Gastroesophageal sphincter (tissue), 4 donors: ENCODE results near the gene BRD1. TPM values are rescaled to one million over a fixed set of nuclear protein-coding genes. Genes with fewer than 3 reads are reported as not detected.

Experiments used
- ATAC-seq: fragments of 150-250 bp; one replicate; pipeline ENCODE4 v1.9.1; 2016; ENCODE audit warnings: mild to moderate bottlenecking, moderate library complexity
- H3K27ac ChIP-seq, 4 donors: fragments of 200-600 bp; sonication (generic) in 3 of 4; 1 replicate in 3 of 4; 2 replicates in 1 of 4; pipeline ENCODE4 v1.5.1; 2016 to 2019
- H3K27me3 ChIP-seq: fragments of 200-600 bp; sonication (generic); one replicate; pipeline ENCODE4 v1.5.1; 2019
- H3K36me3 ChIP-seq, 2 donors: fragments of 200-600 bp; sonication (generic); one replicate each; pipeline ENCODE4 v1.5.1; 2019; ENCODE audit warnings: control low read depth in 1 of 2
- H3K4me1 ChIP-seq, 3 donors: fragments of 200-600 bp; sonication (generic); 1 replicate in 2 of 3; 2 replicates in 1 of 3; pipeline ENCODE4 v1.5.1; 2016 to 2019; ENCODE audit warnings: control low read depth in 2 of 3
- H3K4me3 ChIP-seq, 2 donors: fragments of 200-600 bp; sonication (generic); one replicate each; pipeline ENCODE4 v1.5.1; 2019; ENCODE audit warnings: mild to moderate bottlenecking in 1 of 2, moderate library complexity in 1 of 2
- H3K9me3 ChIP-seq, 3 donors: fragments of 200-600 bp; sonication (generic); one replicate each; pipeline ENCODE4 v1.5.1; 2017 to 2019; ENCODE audit warnings: control low read depth in 2 of 3
- CTCF ChIP-seq, 4 experiments: fragments of 200-600 bp in 2 of 4; fragments of 450-650 bp in 2 of 4; sonication (generic) in 1 of 4; IDR thresholded peaks; one replicate each; pipeline ENCODE4 v1.5.1; 2017 to 2019; ENCODE audit warnings: antibody characterized with exemption in 4 of 4, mild to moderate bottlenecking in 2 of 4, moderate library complexity in 2 of 4
- EP300 ChIP-seq: sonication (generic); formaldehyde crosslinking; IDR thresholded peaks from one replicate; pipeline ENCODE4 v1.6.1; 2017; ENCODE audit warnings: antibody characterized with exemption, mild to moderate bottlenecking
- POLR2A ChIP-seq, 2 donors: fragments of 450-650 bp; IDR thresholded peaks; one replicate each; pipeline ENCODE4 v1.6.1; 2017; ENCODE audit warnings: antibody characterized with exemption in 2 of 2, mild to moderate bottlenecking in 2 of 2, moderate library complexity in 1 of 2
- POLR2AphosphoS5 ChIP-seq: sonication (generic); formaldehyde crosslinking; IDR thresholded peaks from one replicate; pipeline ENCODE4 v1.6.1; 2017; ENCODE audit warnings: antibody characterized with exemption
- WGBS, 2 donors: methylation state at CpG; one replicate each; pipeline ENCODE4 v1.1.5; 2018; ENCODE audit warnings: low coverage in 1 of 2; 5-methylcytosine and 5-hydroxymethylcytosine counted together
- total RNA-seq, 4 donors: library from RNA; depleted of rRNA; stranded (reverse); fragments of >200 nt; gene quantifications; one replicate each; pipeline ENCODE4 v1.1.0, GENCODE V29; 2016

The BRD1 gene
- total RNA-seq, 4 donors from 2014 or later, result 36.0 to 66.0 (median 45.5) TPM

GRCh38 chr22:49799431-49800075 is 28.1 kb downstream of the BRD1 start:
- H3K36me3 ChIP-seq, result peaks cover 0 to 91% of the 10 kb centered on the region in 2 donors
- H3K4me3 ChIP-seq, result no peak overlapping the region
- TF ChIP-seq EP300 (no peak), POLR2AphosphoS5 (no peak), CTCF (IDR thresholded peaks at IDR 0.05) (no peak), POLR2A (IDR thresholded peaks at IDR 0.05) (no peak)
- peaks cover 0 to 45% (median 10%) of the 10 kb centered on the region in 3 donors for H3K4me1 ChIP-seq
- 83 to 100% methylated on average over 1 to 2 of the region's 18 CpGs for WGBS, 2 donors
- no peaks in the 10 kb centered on the region for H3K9me3 ChIP-seq
- no peaks in the 10 kb centered on the region for H3K27me3 ChIP-seq
- H3K27ac ChIP-seq, result no peak overlapping the region
- ATAC-seq, result no peak

GRCh38 chr22:49798486-49799151 is 29.1 kb downstream of the BRD1 start:
- H3K4me1 ChIP-seq, result peaks cover 0 to 46% (median 13%) of the 10 kb centered on the region in 3 donors
- H3K27ac ChIP-seq, result no peak overlapping the region
- peaks cover 0 to 91% of the 10 kb centered on the region in 2 donors for H3K36me3 ChIP-seq
- ATAC-seq, result no peak
- no peak for TF ChIP-seq POLR2AphosphoS5
- TF ChIP-seq CTCF (IDR thresholded peaks at IDR 0.05), result no peak
- TF ChIP-seq EP300, result no peak
- TF ChIP-seq POLR2A (IDR thresholded peaks at IDR 0.05), result no peak
- no peak overlapping the region for H3K4me3 ChIP-seq
- H3K27me3 ChIP-seq, result no peaks in the 10 kb centered on the region
- H3K9me3 ChIP-seq, result no peaks in the 10 kb centered on the region
- WGBS, 2 donors, result 83 to 95% methylated on average over 2 to 8 of the region's 37 CpGs

GRCh38 chr22:49797706-49798105 is 30.0 kb downstream of the BRD1 start:
- H3K36me3 ChIP-seq, result peaks cover 0 to 91% of the 10 kb centered on the region in 2 donors
- peaks cover 0 to 55% (median 21%) of the 10 kb centered on the region in 3 donors for H3K4me1 ChIP-seq
- no peak for ATAC-seq
- H3K27me3 ChIP-seq, result no peaks in the 10 kb centered on the region
- 80 to 92% methylated on average over 1 to 21 of the region's 22 CpGs for WGBS, 2 donors
- H3K27ac ChIP-seq, result no peak overlapping the region
- H3K4me3 ChIP-seq, result no peak overlapping the region
- TF ChIP-seq POLR2A (IDR thresholded peaks at IDR 0.05) (no peak), EP300 (no peak), CTCF (IDR thresholded peaks at IDR 0.05) (no peak), POLR2AphosphoS5 (no peak)
- no peaks in the 10 kb centered on the region for H3K9me3 ChIP-seq

GRCh38 chr22:49796596-49797270 is 30.9 kb downstream of the BRD1 start:
- Histone ChIP-seq H3K4me1 (peaks cover 0 to 64% (median 26%) of the 10 kb centered on the region in 3 donors), H3K36me3 (peaks cover 0 to 94% of the 10 kb centered on the region in 2 donors), H3K4me3 (no peak overlapping the region), H3K9me3 (no peaks in the 10 kb centered on the region), H3K27me3 (no peaks in the 10 kb centered on the region), H3K27ac (no peak overlapping the region)
- 93% methylated on average over 8 of the region's 25 CpGs; no CpG with 5 or more reads in 1 of the 2 donors for WGBS, 2 donors
- no peak for TF ChIP-seq POLR2AphosphoS5
- no peak for TF ChIP-seq POLR2A (IDR thresholded peaks at IDR 0.05)
- TF ChIP-seq CTCF (IDR thresholded peaks at IDR 0.05), result no peak
- TF ChIP-seq EP300, result no peak
- no peak for ATAC-seq
